ENCODE data around the gene HMCN2. TPM values are rescaled to one million over a fixed set of nuclear protein-coding genes. Genes with fewer than 3 reads are reported as not detected.

The HMCN2 gene
- total and polyA plus RNA-seq, 2 donors (not counting 3 experiments of a cell fraction or from before 2014, with no cell fraction given), result 0.04 to 0.24 TPM

DNA sequence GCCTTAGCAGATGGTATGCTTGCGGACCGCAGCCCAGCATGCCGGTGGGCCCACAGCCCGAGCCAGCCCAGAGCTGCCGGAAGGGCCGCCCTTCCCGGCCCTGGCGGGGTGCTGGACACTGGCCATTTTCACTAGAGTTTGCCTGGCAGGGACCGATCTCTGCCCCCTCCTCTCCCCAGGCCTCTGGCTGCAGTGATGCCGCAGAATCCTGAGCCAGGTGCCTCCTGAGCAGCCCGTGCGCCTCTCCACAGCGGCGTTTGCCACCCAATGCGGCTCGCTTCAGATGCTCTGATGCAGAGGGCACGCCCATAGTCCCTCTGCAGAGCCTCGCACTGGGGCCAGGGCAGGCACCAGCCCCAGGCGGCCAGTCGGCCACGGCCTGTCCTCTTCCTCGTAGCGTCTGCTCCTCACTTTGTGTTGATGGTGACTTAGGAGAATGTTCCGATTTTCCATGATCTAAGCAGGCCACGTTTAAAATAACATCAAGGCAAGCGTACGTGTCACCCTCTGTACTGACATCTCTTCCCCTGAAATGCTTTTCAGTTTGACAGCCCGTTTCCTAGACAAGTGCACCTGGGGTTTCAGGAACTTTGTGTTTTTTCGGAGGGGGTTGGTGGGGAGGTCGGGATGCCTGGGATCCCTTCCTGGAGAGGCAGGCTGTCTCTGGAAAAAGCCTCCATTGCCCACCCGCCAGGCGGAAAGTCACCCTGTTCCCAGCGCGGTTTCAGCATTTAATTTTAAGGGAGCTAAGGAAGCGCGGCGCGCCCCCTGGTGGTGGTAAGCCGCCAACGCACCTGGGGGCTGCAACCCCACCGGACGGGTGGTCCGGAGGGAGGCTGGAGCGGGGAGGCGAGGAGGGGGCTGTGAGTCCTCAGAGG lies 29.8 kb upstream of the HMCN2 start:
- DNase-seq (ENCODE audit: low read depth, low spot score) (peak; percentile 49), FAIRE-seq (peak; percentile 80)
- no peaks in the 10 kb centered on the region for H3K27me3 ChIP-seq (ENCODE audit: control insufficient read depth in 2 of 2, insufficient read depth in 2 of 2, low read length in 2 of 2)
- no peak overlapping the region for H2AFZ ChIP-seq (ENCODE audit: low read depth, low read length)
- ChIA-PET POLR2A (no interaction called here), CTCF (interaction anchor here (0.6 to 3.2 kb wide), 45 partner anchors 9 to 498 kb away, joined by 3 to 54 read pairs (median 4); no protein-coding TSS in a partner anchor)
- H4K20me1 ChIP-seq (replicated peaks; ENCODE audit: control insufficient read depth, extremely low read depth, insufficient read depth, low read length), result no peaks in the 10 kb centered on the region
- no peak overlapping the region for H3K9ac ChIP-seq (replicated peaks; ENCODE audit: extremely low read depth, insufficient read depth, low read length)
- dilution Hi-C loops (cut with MboI; ENCODE audit: extremely low pct_ligation_motif_present, low sequenced_read_pairs) (no loop called here), intact Hi-C loops (cut with micrococcal nuclease) (loop anchor here (1.0 to 10.0 kb wide), 3 partner anchors 108 to 351 kb away; no protein-coding TSS in a partner anchor)
- no peak for TF ChIP-seq GATA2 (IDR thresholded peaks at IDR 0.05; ENCODE audit: insufficient read depth, insufficient read length, low read depth, low read length)
- TF ChIP-seq JUN (IDR thresholded peaks at IDR 0.05; ENCODE audit: borderline replicate concordance, insufficient read depth, insufficient read length, low read depth), result no peak
- TF ChIP-seq, protein P1, sequence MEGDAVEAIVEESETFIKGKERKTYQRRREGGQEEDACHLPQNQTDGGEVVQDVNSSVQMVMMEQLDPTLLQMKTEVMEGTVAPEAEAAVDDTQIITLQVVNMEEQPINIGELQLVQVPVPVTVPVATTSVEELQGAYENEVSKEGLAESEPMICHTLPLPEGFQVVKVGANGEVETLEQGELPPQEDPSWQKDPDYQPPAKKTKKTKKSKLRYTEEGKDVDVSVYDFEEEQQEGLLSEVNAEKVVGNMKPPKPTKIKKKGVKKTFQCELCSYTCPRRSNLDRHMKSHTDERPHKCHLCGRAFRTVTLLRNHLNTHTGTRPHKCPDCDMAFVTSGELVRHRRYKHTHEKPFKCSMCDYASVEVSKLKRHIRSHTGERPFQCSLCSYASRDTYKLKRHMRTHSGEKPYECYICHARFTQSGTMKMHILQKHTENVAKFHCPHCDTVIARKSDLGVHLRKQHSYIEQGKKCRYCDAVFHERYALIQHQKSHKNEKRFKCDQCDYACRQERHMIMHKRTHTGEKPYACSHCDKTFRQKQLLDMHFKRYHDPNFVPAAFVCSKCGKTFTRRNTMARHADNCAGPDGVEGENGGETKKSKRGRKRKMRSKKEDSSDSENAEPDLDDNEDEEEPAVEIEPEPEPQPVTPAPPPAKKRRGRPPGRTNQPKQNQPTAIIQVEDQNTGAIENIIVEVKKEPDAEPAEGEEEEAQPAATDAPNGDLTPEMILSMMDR (IDR thresholded peaks at IDR 0.05; ENCODE audit: extremely low read depth in 1 of 2, insufficient read depth in 1 of 2, low read depth in 1 of 2, low read length in 2 of 2), result peak; percentile 94 to 98
- TF ChIP-seq POLR2AphosphoS5 (IDR thresholded peaks at IDR 0.05; ENCODE audit: insufficient read depth, low read depth, low read length), result peak; percentile 23
- H3K4me2 ChIP-seq (ENCODE audit: insufficient read depth, low read length), result no peak overlapping the region
- peaks cover 8% of the 10 kb centered on the region for H3K4me1 ChIP-seq (ENCODE audit: control insufficient read depth, extremely low read depth, insufficient read depth, low read length)
- H3K9me3 ChIP-seq (replicated peaks; ENCODE audit: control insufficient read depth, insufficient read depth, low read length), result no peaks in the 10 kb centered on the region
- H3K9me1 ChIP-seq (replicated peaks; ENCODE audit: control insufficient read depth, extremely low read depth, insufficient read depth, low read length), result no peaks in the 10 kb centered on the region
- H3K27ac ChIP-seq (ENCODE audit: insufficient read depth, low read depth, low read length), result no peak overlapping the region
- TSS peak; percentile 30 for BruUV-seq (replicated peaks)
- no peaks in the 10 kb centered on the region for H3K79me2 ChIP-seq (ENCODE audit: control insufficient read depth, insufficient read depth, low read length)
- H3K4me3 ChIP-seq (replicated peaks in 1 of 3; ENCODE audit: insufficient read depth in 1 of 3, low read depth in 1 of 3, low read length in 3 of 3), result no peak overlapping the region
- H3K36me3 ChIP-seq (ENCODE audit: control insufficient read depth in 2 of 2, extremely low read depth in 1 of 2, insufficient read depth in 2 of 2, low read length in 2 of 2), result peaks cover 7 to 13% of the 10 kb centered on the region in 2 experiments
